ENCODE results near the gene USP17L17. TPM values are rescaled to one million over a fixed set of nuclear protein-coding genes. Genes with fewer than 3 reads are reported as not detected.
"Not testable (repeated sequence)": the region's sequence is repeated elsewhere in the genome, so short reads cannot be mapped to it uniquely, and the experiment has no call there.

The USP17L17 gene, protein sequence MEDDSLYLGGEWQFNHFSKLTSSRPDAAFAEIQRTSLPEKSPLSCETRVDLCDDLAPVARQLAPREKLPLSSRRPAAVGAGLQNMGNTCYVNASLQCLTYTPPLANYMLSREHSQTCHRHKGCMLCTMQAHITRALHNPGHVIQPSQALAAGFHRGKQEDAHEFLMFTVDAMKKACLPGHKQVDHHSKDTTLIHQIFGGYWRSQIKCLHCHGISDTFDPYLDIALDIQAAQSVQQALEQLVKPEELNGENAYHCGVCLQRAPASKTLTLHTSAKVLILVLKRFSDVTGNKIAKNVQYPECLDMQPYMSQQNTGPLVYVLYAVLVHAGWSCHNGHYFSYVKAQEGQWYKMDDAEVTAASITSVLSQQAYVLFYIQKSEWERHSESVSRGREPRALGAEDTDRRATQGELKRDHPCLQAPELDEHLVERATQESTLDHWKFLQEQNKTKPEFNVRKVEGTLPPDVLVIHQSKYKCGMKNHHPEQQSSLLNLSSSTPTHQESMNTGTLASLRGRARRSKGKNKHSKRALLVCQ
- not detected for total RNA-seq

DNA sequence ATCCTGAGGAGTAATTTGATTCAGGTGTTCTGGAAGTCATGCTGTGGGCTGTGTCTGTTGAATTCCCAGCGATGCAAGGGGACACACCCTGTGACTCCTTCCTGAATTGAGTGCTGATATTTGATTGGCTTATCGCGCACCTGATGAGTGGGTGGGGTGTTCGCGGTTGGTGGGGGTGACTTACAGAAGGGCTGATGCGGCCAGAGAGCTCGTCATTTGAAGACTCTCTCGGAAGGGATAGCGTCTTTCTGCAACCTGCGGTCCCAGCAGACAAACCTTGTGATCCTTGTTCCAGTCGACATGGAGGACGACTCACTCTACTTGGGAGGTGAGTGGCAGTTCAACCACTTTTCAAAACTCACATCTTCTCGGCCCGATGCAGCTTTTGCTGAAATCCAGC, at the start of gene USP17L17:
Gene USP17L17, plus strand, starts transcription at position 301 of the 400 bp plus-strand sequence. Its CDS starts 0 bp downstream, at position 301.
- DNase-seq (ENCODE audit: extremely low spot score in 2 of 2); H3K4me3 ChIP-seq; intact Hi-C loops (cut with DNase I): not testable (repeated sequence)

GRCh38 chr4:9210357-9210756, 33.3 kb upstream of the USP17L17 start, which contains the start of gene USP17L10:
USP17L10 (plus strand) TSS chr4:9210657; CDS start chr4:9210657, 0 bp downstream.
- H3K36me3 ChIP-seq; H3K4me3 ChIP-seq; H3K9me3 ChIP-seq; H3K27me3 ChIP-seq; H3K27ac ChIP-seq; H3K4me1 ChIP-seq; intact Hi-C loops (cut with DNase I); DNase-seq (ENCODE audit: extremely low spot score in 2 of 2): not testable (repeated sequence)

More for the DNA sequence above, at the start of gene USP17L17:
- H3K36me3 ChIP-seq, H3K27me3 ChIP-seq, H3K27ac ChIP-seq, H3K9me3 ChIP-seq, H3K4me1 ChIP-seq: not testable (repeated sequence)

DNA sequence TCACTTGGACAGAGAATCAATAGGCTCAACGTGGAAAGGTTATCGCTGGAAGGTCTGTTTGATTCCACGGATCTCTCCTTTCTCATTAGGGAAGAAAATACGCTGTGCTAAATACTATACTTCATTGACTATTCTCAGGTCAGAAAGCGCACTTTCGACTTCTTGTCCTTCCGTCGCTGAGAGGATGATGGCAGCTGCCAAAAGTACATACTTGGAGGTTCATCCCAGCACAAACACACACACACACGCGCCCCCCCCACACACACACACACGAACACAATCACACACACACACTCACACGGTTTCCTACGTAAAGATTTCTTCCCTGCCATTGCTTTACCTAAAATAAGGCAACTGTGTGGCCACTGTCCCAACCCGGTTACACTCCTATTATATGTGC, 29.0 kb upstream of the USP17L17 start:
- H3K27me3 ChIP-seq; H3K9me3 ChIP-seq; DNase-seq (ENCODE audit: extremely low spot score in 2 of 2); H3K36me3 ChIP-seq; H3K4me3 ChIP-seq; H3K27ac ChIP-seq; H3K4me1 ChIP-seq; intact Hi-C loops (cut with DNase I): not testable (repeated sequence)

DNA sequence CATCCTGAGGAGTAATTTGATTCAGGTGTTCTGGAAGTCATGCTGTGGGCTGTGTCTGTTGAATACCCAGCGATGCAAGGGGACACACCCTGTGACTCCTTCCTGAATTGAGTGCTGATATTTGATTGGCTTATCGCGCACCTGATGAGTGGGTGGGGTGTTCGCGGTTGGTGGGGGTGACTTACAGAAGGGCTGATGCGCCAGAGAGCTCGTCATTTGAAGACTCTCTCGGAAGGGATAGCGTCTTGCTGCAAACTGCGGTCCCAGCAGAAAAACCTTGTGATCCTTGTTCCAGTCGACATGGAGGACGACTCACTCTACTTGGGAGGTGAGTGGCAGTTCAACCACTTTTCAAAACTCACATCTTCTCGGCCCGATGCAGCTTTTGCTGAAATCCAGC, 28.6 kb upstream of the USP17L17 start, which contains the start of gene USP17L11:
Gene USP17L11, plus strand, starts transcription at position 301 of the 400 bp plus-strand sequence. Its CDS starts 0 bp downstream, at position 301.
- H3K36me3 ChIP-seq; DNase-seq (ENCODE audit: extremely low spot score in 2 of 2); intact Hi-C loops (cut with DNase I); H3K4me3 ChIP-seq; H3K9me3 ChIP-seq; H3K4me1 ChIP-seq; H3K27me3 ChIP-seq; H3K27ac ChIP-seq: not testable (repeated sequence)

GRCh38 chr4:9219852-9220251, 23.8 kb upstream of the USP17L17 start, which contains the start of gene USP17L12:
USP17L12 (plus strand) TSS chr4:9220152; CDS start chr4:9220152, 0 bp downstream.
- H3K4me3 ChIP-seq; H3K36me3 ChIP-seq; DNase-seq (ENCODE audit: extremely low spot score in 2 of 2); intact Hi-C loops (cut with DNase I); H3K9me3 ChIP-seq; H3K4me1 ChIP-seq; H3K27me3 ChIP-seq; H3K27ac ChIP-seq: not testable (repeated sequence)

DNA sequence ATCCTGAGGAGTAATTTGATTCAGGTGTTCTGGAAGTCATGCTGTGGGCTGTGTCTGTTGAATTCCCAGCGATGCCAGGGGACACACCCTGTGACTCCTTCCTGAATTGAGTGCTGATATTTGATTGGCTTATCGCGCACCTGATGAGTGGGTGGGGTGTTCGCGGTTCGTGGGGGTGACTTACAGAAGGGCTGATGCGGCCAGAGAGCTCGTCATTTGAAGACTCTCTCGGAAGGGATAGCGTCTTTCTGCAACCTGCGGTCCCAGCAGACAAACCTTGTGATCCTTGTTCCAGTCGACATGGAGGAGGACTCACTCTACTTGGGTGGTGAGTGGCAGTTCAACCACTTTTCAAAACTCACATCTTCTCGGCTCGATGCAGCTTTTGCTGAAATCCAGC, 19.1 kb upstream of the USP17L17 start, which contains the start of gene USP17L13:
Gene USP17L13, plus strand, starts transcription at position 301 of the 400 bp plus-strand sequence. Its CDS starts 0 bp downstream, at position 301.
- DNase-seq (ENCODE audit: extremely low spot score in 2 of 2); H3K27ac ChIP-seq; H3K9me3 ChIP-seq; H3K27me3 ChIP-seq; H3K4me1 ChIP-seq; intact Hi-C loops (cut with DNase I); H3K4me3 ChIP-seq; H3K36me3 ChIP-seq: not testable (repeated sequence)

DNA sequence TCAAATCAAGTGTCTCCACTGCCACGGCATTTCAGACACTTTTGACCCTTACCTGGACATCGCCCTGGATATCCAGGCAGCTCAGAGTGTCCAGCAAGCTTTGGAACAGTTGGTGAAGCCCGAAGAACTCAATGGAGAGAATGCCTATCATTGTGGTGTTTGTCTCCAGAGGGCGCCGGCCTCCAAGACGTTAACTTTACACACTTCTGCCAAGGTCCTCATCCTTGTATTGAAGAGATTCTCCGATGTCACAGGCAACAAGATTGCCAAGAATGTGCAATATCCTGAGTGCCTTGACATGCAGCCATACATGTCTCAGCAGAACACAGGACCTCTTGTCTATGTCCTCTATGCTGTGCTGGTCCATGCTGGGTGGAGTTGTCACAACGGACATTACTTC, 13.4 kb upstream of the USP17L17 start:
- H3K9me3 ChIP-seq; H3K4me3 ChIP-seq; H3K27me3 ChIP-seq; intact Hi-C loops (cut with DNase I); DNase-seq (ENCODE audit: extremely low spot score in 2 of 2); H3K27ac ChIP-seq; H3K4me1 ChIP-seq; H3K36me3 ChIP-seq: not testable (repeated sequence)

DNA sequence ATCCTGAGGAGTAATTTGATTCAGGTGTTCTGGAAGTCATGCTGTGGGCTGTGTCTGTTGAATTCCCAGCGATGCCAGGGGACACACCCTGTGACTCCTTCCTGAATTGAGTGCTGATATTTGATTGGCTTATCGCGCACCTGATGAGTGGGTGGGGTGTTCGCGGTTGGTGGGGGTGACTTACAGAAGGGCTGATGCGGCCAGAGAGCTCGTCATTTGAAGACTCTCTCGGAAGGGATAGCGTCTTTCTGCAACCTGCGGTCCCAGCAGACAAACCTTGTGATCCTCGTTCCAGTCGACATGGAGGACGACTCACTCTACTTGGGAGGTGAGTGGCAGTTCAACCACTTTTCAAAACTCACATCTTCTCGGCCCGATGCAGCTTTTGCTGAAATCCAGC, 9.6 kb upstream of the USP17L17 start, which contains the start of gene USP17L15:
Gene USP17L15, plus strand, starts transcription at position 301 of the 400 bp plus-strand sequence. Its CDS starts 0 bp downstream, at position 301.
- H3K9me3 ChIP-seq; DNase-seq (ENCODE audit: extremely low spot score in 2 of 2); H3K4me3 ChIP-seq; H3K27ac ChIP-seq; H3K4me1 ChIP-seq; H3K36me3 ChIP-seq; intact Hi-C loops (cut with DNase I); H3K27me3 ChIP-seq: not testable (repeated sequence)

GRCh38 chr4:9238461-9238860, 5.2 kb upstream of the USP17L17 start:
- H3K4me3 ChIP-seq; H3K27me3 ChIP-seq; H3K9me3 ChIP-seq; H3K4me1 ChIP-seq; H3K27ac ChIP-seq; H3K36me3 ChIP-seq; intact Hi-C loops (cut with DNase I): not testable (repeated sequence)
- peak in 1 of 2 donors; percentile 58 for DNase-seq (ENCODE audit: extremely low spot score in 2 of 2)

- H3K4me1 ChIP-seq; H3K27me3 ChIP-seq; intact Hi-C loops (cut with DNase I); H3K9me3 ChIP-seq; H3K36me3 ChIP-seq; H3K4me3 ChIP-seq; H3K27ac ChIP-seq: not testable (repeated sequence)
- peak in 1 of 2 donors; percentile 95 for DNase-seq (ENCODE audit: extremely low spot score in 2 of 2)
Measured at GRCh38 chr4:9247953-9248680, 4.4 kb downstream of the USP17L17 start, which contains the start of gene USP17L18. USP17L18 (plus strand) TSS chr4:9248630; CDS start chr4:9248630, 0 bp downstream.

GRCh38 chr4:9253078-9253477, 9.4 kb downstream of the USP17L17 start, which contains the start of gene USP17L19:
USP17L19 (plus strand) TSS chr4:9253378; CDS start chr4:9253378, 0 bp downstream.
- H3K27ac ChIP-seq; H3K9me3 ChIP-seq; DNase-seq (ENCODE audit: extremely low spot score in 2 of 2); H3K4me3 ChIP-seq; H3K27me3 ChIP-seq; H3K36me3 ChIP-seq; intact Hi-C loops (cut with DNase I); H3K4me1 ChIP-seq: not testable (repeated sequence)

DNA sequence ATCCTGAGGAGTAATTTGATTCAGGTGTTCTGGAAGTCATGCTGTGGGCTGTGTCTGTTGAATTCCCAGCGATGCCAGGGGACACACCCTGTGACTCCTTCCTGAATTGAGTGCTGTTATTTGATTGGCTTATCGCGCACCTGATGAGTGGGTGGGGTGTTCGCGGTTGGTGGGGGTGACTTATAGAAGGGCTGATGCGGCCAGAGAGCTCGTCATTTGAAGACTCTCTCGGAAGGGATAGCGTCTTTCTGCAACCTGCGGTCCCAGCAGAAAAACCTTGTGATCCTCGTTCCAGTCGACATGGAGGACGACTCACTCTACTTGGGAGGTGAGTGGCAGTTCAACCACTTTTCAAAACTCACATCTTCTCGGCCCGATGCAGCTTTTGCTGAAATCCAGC, 14.1 kb downstream of the USP17L17 start, which contains the start of gene USP17L20:
Gene USP17L20, plus strand, starts transcription at position 301 of the 400 bp plus-strand sequence. Its CDS starts 0 bp downstream, at position 301.
- H3K9me3 ChIP-seq; H3K27ac ChIP-seq; intact Hi-C loops (cut with DNase I); H3K4me1 ChIP-seq; DNase-seq (ENCODE audit: extremely low spot score in 2 of 2); H3K27me3 ChIP-seq; H3K4me3 ChIP-seq; H3K36me3 ChIP-seq: not testable (repeated sequence)

GRCh38 chr4:9262572-9262971, 18.9 kb downstream of the USP17L17 start, which contains the start of gene USP17L21:
USP17L21 (plus strand) TSS chr4:9262872; CDS start chr4:9262872, 0 bp downstream.
- H3K4me1 ChIP-seq; intact Hi-C loops (cut with DNase I); H3K4me3 ChIP-seq; H3K27me3 ChIP-seq; H3K36me3 ChIP-seq; H3K27ac ChIP-seq; H3K9me3 ChIP-seq; DNase-seq (ENCODE audit: extremely low spot score in 2 of 2): not testable (repeated sequence)
